GM12891 (cell line): ENCODE measurements around the gene MAGI1. TPM values are rescaled to one million over a fixed set of nuclear protein-coding genes. Genes with fewer than 3 reads are reported as not detected.

ENCODE experiments used
- DNase-seq: peaks from one replicate; pipeline ENCODE4 v3.0.0; 2011; ENCODE audit warnings: low spot score; ENCODE audit not compliant: insufficient read length
- FAIRE-seq: peaks from 2 replicates; lab custom pipeline; 2011; peaks lifted over from hg19 to GRCh38; lab: Jason Lieb, UNC
- PAX5 ChIP-seq: IDR thresholded peaks from 2 replicates; pipeline ENCODE4 v1.6.1; 2011; ENCODE audit warnings: low read length, moderate library complexity, mild to moderate bottlenecking; ENCODE audit not compliant: insufficient read depth, severe bottlenecking
- POLR2A ChIP-seq: IDR thresholded peaks from 2 replicates; pipeline ENCODE4 v1.6.1; 2011; ENCODE audit warnings: low read depth, low read length, control low read depth
- POLR2AphosphoS5 ChIP-seq: IDR thresholded peaks from 2 replicates; pipeline ENCODE4 v1.6.1; 2011; ENCODE audit warnings: low read depth, low read length, control low read depth
- POU2F2 ChIP-seq: IDR thresholded peaks from 2 replicates; pipeline ENCODE4 v1.6.1; 2011; ENCODE audit warnings: low read depth, mild to moderate bottlenecking, control low read depth, low read length, moderate library complexity
- SPI1 ChIP-seq: IDR thresholded peaks from 2 replicates; pipeline ENCODE4 v1.6.1; 2011; ENCODE audit warnings: low read depth, low read length, control low read depth
- TAF1 ChIP-seq: IDR thresholded peaks from 2 replicates; pipeline ENCODE4 v1.6.1; 2011; ENCODE audit warnings: low read depth, low read length, control low read depth
- polyA plus RNA-seq: library from polyadenylated mRNA; unstranded; fragments of >200 nt; gene quantifications from one replicate; pipeline ENCODE4 v1.2.1, GENCODE V29; 2012; ENCODE audit warnings: low read depth, missing spikeins, inconsistent platforms; ENCODE audit not compliant: missing spikeins

Gene MAGI1
- 0.08 TPM for polyA plus RNA-seq

- DNase-seq (peak; percentile 73), FAIRE-seq (no peak)
- TF ChIP-seq SPI1 (no peak), TAF1 (no peak), POU2F2 (no peak), POLR2A (no peak), PAX5 (no peak), POLR2AphosphoS5 (no peak)
These were observed at the start of gene MAGI1 for GRCh38 chr3:66038726-66039589. Gene MAGI1 (minus strand): TSS chr3:66038918. CDS start chr3:66038308, 610 bp downstream.

- FAIRE-seq (no peak), DNase-seq (no peak)
- TF ChIP-seq SPI1 (no peak), POLR2AphosphoS5 (no peak), TAF1 (no peak), POU2F2 (no peak)
These were observed 45.1 kb upstream of the MAGI1 start for GRCh38 chr3:66083784-66084213.

- TF ChIP-seq PAX5 (no peak), POLR2A (no peak), POLR2AphosphoS5 (no peak), SPI1 (no peak), TAF1 (no peak), POU2F2 (no peak)
- DNase-seq (no peak), FAIRE-seq (no peak)
These were observed 44.5 kb upstream of the MAGI1 start for GRCh38 chr3:66083096-66083678.

GRCh38 chr3:66082679-66083078, 44.0 kb upstream of the MAGI1 start:
- DNase-seq (no peak), FAIRE-seq (no peak)
- TF ChIP-seq POLR2A (no peak), SPI1 (no peak), PAX5 (no peak), POLR2AphosphoS5 (no peak), TAF1 (no peak), POU2F2 (no peak)

- DNase-seq (no peak), FAIRE-seq (no peak)
- TF ChIP-seq POU2F2: no peak
- TF ChIP-seq TAF1: no peak
- TF ChIP-seq SPI1: no peak
- no peak for TF ChIP-seq POLR2AphosphoS5
- TF ChIP-seq PAX5: no peak
- TF ChIP-seq POLR2A: no peak
These were observed 41.4 kb upstream of the MAGI1 start for GRCh38 chr3:66080167-66080566.

DNA sequence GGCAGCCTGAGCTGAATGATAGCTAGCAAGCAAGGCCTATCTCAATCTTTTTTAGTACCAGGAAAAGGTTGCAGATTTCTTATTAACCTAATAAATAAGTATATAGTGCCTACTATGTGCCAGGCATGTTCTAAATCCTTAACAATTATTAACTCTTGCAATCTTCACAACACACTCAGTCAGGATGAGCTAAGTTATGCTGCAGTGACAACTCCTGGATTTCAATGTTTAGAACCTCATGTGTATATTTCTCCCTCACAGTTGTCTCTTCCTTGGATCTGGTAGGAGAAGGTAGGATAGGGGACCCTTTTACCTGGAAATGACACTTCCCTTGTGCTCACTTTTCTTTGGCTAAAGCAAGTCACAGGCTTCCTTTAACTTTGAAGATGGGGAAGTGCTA, 39.3 kb upstream of the MAGI1 start:
- TF ChIP-seq TAF1 (no peak), POLR2A (no peak), POU2F2 (no peak), PAX5 (no peak), SPI1 (no peak), POLR2AphosphoS5 (no peak)
- no peak for FAIRE-seq
- DNase-seq: no peak

DNA sequence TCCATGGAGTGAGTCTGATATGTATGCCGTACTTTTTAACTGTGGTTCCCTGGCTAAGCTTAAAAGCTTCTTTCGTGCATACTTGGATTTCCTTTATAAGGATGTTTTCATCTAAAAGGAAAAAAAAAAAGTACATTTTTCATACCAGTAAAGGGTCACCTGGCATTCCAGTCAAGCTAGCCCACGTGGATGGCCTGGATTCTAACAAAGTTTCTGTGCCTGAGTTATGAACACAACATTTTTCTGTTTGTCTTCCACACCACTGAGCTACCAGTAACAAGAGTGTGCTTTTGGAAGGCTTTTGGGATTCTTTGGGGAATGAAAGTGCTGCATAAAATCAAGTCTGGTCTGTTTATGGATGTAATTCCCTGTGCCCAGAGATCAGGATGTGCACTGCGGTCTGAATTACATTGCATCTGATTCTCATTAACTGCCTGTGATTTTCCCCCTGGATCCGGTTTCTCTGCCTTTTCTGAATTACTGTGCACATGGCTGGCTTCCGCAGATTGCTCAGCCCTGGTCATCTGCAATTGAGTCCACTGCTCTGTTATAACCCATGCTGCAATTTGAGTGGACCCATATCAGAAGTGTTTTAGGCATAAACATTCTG, 38.2 kb upstream of the MAGI1 start:
- FAIRE-seq: no peak
- TF ChIP-seq POU2F2 (no peak), POLR2AphosphoS5 (no peak), SPI1 (no peak), POLR2A (no peak), PAX5 (no peak), TAF1 (no peak)
- DNase-seq: no peak

- FAIRE-seq: no peak
- no peak for DNase-seq
- TF ChIP-seq PAX5: no peak
- no peak for TF ChIP-seq POLR2A
- no peak for TF ChIP-seq POLR2AphosphoS5
- TF ChIP-seq TAF1: no peak
- no peak for TF ChIP-seq SPI1
- TF ChIP-seq POU2F2: no peak
These were observed 36.6 kb upstream of the MAGI1 start for GRCh38 chr3:66075281-66075680.

GRCh38 chr3:66073464-66074141, 34.9 kb upstream of the MAGI1 start:
- no peak for DNase-seq
- no peak for FAIRE-seq
- TF ChIP-seq POLR2A (no peak), SPI1 (no peak), PAX5 (no peak), POLR2AphosphoS5 (no peak), POU2F2 (no peak), TAF1 (no peak)
